Fibroblast of lung (primary cell): ENCODE results near the gene DNMBP. TPM values are rescaled to one million over a fixed set of nuclear protein-coding genes. Genes with fewer than 3 reads are reported as not detected.
"Not testable (repeated sequence)": the region's sequence is repeated elsewhere in the genome, so short reads cannot be mapped to it uniquely, and the experiment has no call there.

Experiments
- DNase-seq, 2 donors: peaks; one replicate each; pipeline versions ENCODE4 v3.0.0 to v3.0.0-alpha.2; 2010; ENCODE audit warnings: low read depth in 2 of 2
- H2AFZ ChIP-seq: 2 replicates; pipeline ENCODE4 v1.5.1; 2012; ENCODE audit warnings: low read length, control low read depth, inconsistent platforms
- H3K27ac ChIP-seq: 2 replicates; pipeline ENCODE4 v1.5.1; 2011; ENCODE audit warnings: low read length, control low read depth; ENCODE audit not compliant: insufficient read depth
- H3K27me3 ChIP-seq: 2 replicates; pipeline ENCODE4 v1.5.1; 2011; ENCODE audit warnings: mild to moderate bottlenecking, low read length; ENCODE audit not compliant: control insufficient read depth, insufficient read depth
- H3K36me3 ChIP-seq: 2 replicates; pipeline ENCODE4 v1.5.1; 2011; ENCODE audit warnings: low read length; ENCODE audit not compliant: control insufficient read depth, insufficient read depth
- H3K4me1 ChIP-seq: 2 replicates; pipeline ENCODE4 v1.5.1; 2011; ENCODE audit warnings: low read length; ENCODE audit not compliant: control insufficient read depth, insufficient read depth; ENCODE audit errors: extremely low read depth
- H3K4me2 ChIP-seq: 2 replicates; pipeline ENCODE4 v1.5.1; 2011; ENCODE audit warnings: low read length, control low read depth; ENCODE audit not compliant: insufficient read depth; ENCODE audit errors: extremely low read depth
- H3K4me3 ChIP-seq, 4 experiments: fragments of 200-600 bp in 1 of 4; sonication (generic) in 1 of 4; replicated peaks in 1 of 4; 2 replicates each; pipeline ENCODE4 v1.5.1; 2011 to 2016; ENCODE audit warnings: low read length in 4 of 4, low read depth in 3 of 4, mild to moderate bottlenecking in 3 of 4, control low read depth in 2 of 4, inconsistent platforms in 1 of 4, mixed read lengths in 1 of 4; ENCODE audit not compliant: insufficient read depth in 1 of 4; ENCODE audit errors: control extremely low read depth in 1 of 4
- H3K79me2 ChIP-seq: 2 replicates; pipeline ENCODE4 v1.5.1; 2012; ENCODE audit warnings: mild to moderate bottlenecking, low read length, inconsistent platforms; ENCODE audit not compliant: control insufficient read depth, insufficient read depth
- H3K9ac ChIP-seq: 2 replicates; pipeline ENCODE4 v1.5.1; 2011; ENCODE audit warnings: mild to moderate bottlenecking, low read length, control low read depth; ENCODE audit not compliant: insufficient read depth
- H3K9me3 ChIP-seq: 2 replicates; pipeline ENCODE4 v1.5.1; 2012; ENCODE audit warnings: low read depth, low read length; ENCODE audit not compliant: control insufficient read depth, insufficient read depth
- H4K20me1 ChIP-seq: 2 replicates; pipeline ENCODE4 v1.5.1; 2011; ENCODE audit warnings: low read length; ENCODE audit not compliant: control insufficient read depth, insufficient read depth; ENCODE audit errors: extremely low read depth
- CTCF ChIP-seq, 2 donors: IDR thresholded peaks in 1 of 2; conservative IDR thresholded peaks in 1 of 2; 1 replicate in 1 of 2; 2 replicates in 1 of 2; pipeline ENCODE4 v1.5.1; 2011 to 2012; ENCODE audit warnings: low read length in 2 of 2, control low read depth in 1 of 2, inconsistent platforms in 1 of 2, low read depth in 1 of 2, mild to moderate bottlenecking in 1 of 2
- EZH2 ChIP-seq: IDR thresholded peaks from 2 replicates; pipeline ENCODE4 v1.5.1; 2012; ENCODE audit warnings: low read length, control low read depth, mild to moderate bottlenecking; ENCODE audit errors: missing control alignments
- polyA plus RNA-seq, 2 donors: library from polyadenylated mRNA; depleted of rRNA in 1 of 2; stranded (reverse) in 1 of 2; unstranded in 1 of 2; fragments of >200 nt; gene quantifications; 2 replicates each; pipeline ENCODE4 v1.2.1, GENCODE V29; 2011 to 2012; ENCODE audit warnings: missing spikeins in 1 of 2
- total RNA-seq: library from RNA; depleted of rRNA; stranded (reverse); fragments of >200 nt; gene quantifications from 2 replicates; pipeline ENCODE4 v1.2.1, GENCODE V29; 2014

DNMBP gene
- total and polyA plus RNA-seq, 2 donors (not counting 1 experiment from before 2014, with no cell fraction given) = 12.9 to 21.2 TPM

- Histone ChIP-seq H3K4me2 (no peak overlapping the region), H3K9me3 (no peaks in the 10 kb centered on the region), H3K27ac (no peak overlapping the region), H4K20me1 (no peaks in the 10 kb centered on the region), H3K27me3 (no peaks in the 10 kb centered on the region), H2AFZ (no peak overlapping the region), H3K9ac (no peak overlapping the region), H3K4me3 (no peak overlapping the region), H3K79me2 (peaks cover 82% of the 10 kb centered on the region), H3K4me1 (peaks cover 6% of the 10 kb centered on the region), H3K36me3 (no peaks in the 10 kb centered on the region)
- DNase-seq = peak; percentile 64 to 97
- TF ChIP-seq CTCF (conservative IDR thresholded peaks at IDR 0.05 in 1 of 2, IDR thresholded peaks at IDR 0.05 in 1 of 2; ENCODE audit: low read depth in 1 of 2, low read length in 2 of 2) (no peak), EZH2 (no peak)
Measured at GRCh38 chr10:99941942-99942820, 67.6 kb downstream of the DNMBP start.

GRCh38 chr10:99938563-99938962 lies 71.2 kb downstream of the DNMBP start:
- TF ChIP-seq CTCF (conservative IDR thresholded peaks at IDR 0.05 in 1 of 2, IDR thresholded peaks at IDR 0.05 in 1 of 2; ENCODE audit: low read depth in 1 of 2, low read length in 2 of 2) (no peak), EZH2 (no peak)

GRCh38 chr10:99937630-99938029 lies 72.1 kb downstream of the DNMBP start:
- Histone ChIP-seq H3K36me3 (no peaks in the 10 kb centered on the region), H3K4me1 (peaks cover 2% of the 10 kb centered on the region), H3K9me3 (no peaks in the 10 kb centered on the region), H3K27me3 (no peaks in the 10 kb centered on the region), H2AFZ (no peak overlapping the region), H4K20me1 (no peaks in the 10 kb centered on the region), H3K4me3 (no peak overlapping the region), H3K4me2 (no peak overlapping the region), H3K9ac (no peak overlapping the region), H3K27ac (no peak overlapping the region), H3K79me2 (peaks cover 46% of the 10 kb centered on the region)
- DNase-seq = no peak
- TF ChIP-seq EZH2 (no peak), CTCF (conservative IDR thresholded peaks at IDR 0.05 in 1 of 2, IDR thresholded peaks at IDR 0.05 in 1 of 2; ENCODE audit: low read depth in 1 of 2, low read length in 2 of 2) (no peak)

More at GRCh38 chr10:99938563-99938962, 71.2 kb downstream of the DNMBP start:
- no peak overlapping the region for H3K4me3 ChIP-seq
- H4K20me1 ChIP-seq = no peaks in the 10 kb centered on the region
- peak; percentile 39 to 53 for DNase-seq
- H3K9ac ChIP-seq = no peak overlapping the region
- peaks cover 55% of the 10 kb centered on the region for H3K79me2 ChIP-seq
- no peaks in the 10 kb centered on the region for H3K9me3 ChIP-seq
- no peak overlapping the region for H3K4me2 ChIP-seq
- no peak overlapping the region for H3K27ac ChIP-seq
- H3K36me3 ChIP-seq = no peaks in the 10 kb centered on the region
- H2AFZ ChIP-seq = no peak overlapping the region
- no peaks in the 10 kb centered on the region for H3K27me3 ChIP-seq
- peaks cover 2% of the 10 kb centered on the region for H3K4me1 ChIP-seq

- DNase-seq = peak in 1 of 2 donors; percentile 32
- peak overlapping the region; percentile 14 for H3K27ac ChIP-seq
- peaks cover 47% of the 10 kb centered on the region for H3K79me2 ChIP-seq
- peak overlapping the region; percentile 40 for H3K4me2 ChIP-seq
- not testable (repeated sequence) for H3K4me3 ChIP-seq, H3K27me3 ChIP-seq, H4K20me1 ChIP-seq, H2AFZ ChIP-seq, H3K4me1 ChIP-seq, H3K9ac ChIP-seq, H3K9me3 ChIP-seq, H3K36me3 ChIP-seq
Measured at GRCh38 chr10:99932203-99932957, 77.4 kb downstream of the DNMBP start.
